Epidermal melanocyte (primary cell): ENCODE results near the gene DIDO1.
"Not testable (repeated sequence)": the region's sequence is repeated elsewhere in the genome, so short reads cannot be mapped to it uniquely, and the experiment has no call there.

Source experiments
- DNase-seq: peaks from one replicate; pipeline ENCODE4 v3.0.0; 2011; ENCODE audit warnings: low spot score; ENCODE audit not compliant: insufficient read length

DIDO1 gene

DNA sequence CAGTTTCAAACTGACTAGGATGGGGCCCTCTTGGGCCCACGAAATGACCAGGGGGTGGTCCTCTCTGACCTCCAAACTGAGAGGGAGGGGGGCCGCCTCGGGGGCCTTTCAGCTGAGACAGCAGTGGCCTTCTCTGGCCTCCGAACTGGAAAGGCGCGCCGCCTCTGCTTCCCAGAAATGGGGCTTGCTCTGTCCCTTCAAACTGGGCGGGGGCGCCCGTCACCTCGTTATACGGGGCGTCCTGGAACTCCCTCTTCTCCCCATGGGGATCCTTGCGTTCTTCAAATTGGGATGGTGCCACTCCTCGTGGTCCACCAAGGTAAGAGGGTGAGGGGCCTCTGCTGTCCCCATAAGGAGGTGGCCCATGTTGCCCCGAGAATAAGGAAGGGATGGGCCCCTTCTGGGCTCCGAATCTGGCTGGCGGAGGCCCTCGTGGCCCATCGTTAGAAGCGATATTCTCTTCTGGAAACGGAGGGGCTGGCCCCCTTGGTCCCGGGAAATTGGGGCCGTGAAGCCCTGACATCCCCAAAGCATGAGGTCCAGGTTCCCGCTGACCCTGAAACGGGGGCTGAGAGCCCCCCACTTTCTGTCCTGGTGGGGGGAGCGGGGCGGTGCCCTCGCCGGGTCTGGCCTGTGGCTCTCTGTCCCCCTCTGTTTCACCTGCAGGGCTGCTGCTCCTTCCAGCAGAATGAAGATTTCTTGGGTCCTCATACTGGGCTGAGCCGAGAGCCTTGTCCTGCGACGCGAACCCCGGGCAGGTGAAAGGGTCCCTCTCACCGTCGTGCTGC is 46.0 kb downstream of the DIDO1 start:
- DNase-seq, result no peak

DNA sequence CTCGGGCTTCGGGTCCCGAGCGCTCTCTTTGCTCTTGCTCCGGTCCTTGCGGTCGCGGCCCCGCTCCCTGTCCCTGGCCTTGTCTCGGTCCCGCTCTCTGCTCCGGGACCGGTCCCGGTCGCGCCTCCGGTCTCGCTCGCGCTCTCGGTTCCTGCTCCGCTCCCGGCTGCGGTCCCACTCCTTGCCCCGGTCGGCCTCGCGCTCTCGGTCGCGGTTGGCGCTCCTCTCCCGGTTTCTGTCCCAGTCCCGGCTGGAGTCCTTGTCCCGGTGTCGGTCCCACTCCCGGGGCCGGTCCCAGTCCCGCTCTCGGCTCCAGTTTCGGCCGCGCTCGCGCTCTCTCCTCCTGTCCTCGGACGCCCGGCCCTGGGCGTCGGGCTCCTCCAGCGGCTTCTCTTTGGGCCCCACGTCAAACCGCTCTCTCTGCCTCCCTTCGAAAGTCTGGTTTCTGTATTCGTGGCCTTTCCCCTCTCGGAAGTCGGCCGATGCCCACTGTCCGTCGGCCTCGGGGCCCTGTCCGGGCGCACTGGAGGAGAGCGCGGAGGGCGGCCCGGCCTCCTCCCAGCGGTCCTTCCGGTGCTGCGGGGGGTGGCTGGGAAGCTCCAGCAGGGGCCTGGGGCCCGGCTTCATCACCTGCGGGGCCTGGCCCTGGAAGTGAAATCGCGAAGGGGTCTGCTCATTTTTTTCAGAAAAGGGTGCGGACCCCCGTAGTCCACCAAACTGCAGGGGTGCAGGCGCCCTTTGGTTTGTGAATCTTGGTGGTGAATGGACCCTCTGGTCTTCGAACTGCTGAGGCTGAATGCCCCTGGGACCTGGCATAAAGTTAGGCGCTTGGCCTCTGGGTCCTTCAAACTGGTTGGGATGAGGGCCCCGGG is 46.8 kb downstream of the DIDO1 start:
- DNase-seq, result no peak

DNA sequence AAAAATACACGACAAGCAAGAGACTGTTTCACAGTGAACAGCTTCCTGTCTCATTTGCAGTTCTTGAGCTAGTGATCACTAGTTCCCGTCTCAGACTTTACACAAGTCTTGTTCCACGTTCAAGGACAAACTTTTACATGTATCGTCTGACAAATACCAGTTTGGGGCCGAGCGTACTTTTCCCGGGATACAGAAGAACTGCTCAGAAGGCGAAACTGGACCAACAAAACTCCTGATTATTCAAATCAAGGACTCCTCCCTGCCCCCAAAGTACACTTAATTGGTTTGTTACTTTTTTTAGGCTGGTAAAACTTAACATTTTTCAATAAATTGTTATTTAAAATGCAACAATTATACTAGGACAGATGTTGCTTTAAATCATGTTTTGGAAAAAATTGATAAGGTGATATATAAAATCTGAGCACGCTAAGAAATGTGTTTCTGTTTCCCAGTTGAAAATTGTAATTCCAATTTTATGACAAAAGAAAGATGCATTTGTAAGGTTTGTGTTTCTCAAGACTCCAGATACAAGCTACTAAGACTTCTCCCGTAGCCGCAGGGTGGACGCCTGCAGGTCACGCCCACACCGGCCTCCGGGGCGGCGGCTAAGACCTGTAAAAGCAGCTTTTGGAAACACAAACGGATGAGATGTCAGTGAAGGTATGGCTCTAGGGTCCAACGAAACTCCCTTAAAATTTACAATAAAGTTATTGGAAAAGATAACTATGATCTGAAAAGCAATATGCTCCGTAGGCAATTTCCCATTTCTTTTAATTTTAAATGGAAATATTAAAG is 47.9 kb downstream of the DIDO1 start:
- DNase-seq, result no peak

DNA sequence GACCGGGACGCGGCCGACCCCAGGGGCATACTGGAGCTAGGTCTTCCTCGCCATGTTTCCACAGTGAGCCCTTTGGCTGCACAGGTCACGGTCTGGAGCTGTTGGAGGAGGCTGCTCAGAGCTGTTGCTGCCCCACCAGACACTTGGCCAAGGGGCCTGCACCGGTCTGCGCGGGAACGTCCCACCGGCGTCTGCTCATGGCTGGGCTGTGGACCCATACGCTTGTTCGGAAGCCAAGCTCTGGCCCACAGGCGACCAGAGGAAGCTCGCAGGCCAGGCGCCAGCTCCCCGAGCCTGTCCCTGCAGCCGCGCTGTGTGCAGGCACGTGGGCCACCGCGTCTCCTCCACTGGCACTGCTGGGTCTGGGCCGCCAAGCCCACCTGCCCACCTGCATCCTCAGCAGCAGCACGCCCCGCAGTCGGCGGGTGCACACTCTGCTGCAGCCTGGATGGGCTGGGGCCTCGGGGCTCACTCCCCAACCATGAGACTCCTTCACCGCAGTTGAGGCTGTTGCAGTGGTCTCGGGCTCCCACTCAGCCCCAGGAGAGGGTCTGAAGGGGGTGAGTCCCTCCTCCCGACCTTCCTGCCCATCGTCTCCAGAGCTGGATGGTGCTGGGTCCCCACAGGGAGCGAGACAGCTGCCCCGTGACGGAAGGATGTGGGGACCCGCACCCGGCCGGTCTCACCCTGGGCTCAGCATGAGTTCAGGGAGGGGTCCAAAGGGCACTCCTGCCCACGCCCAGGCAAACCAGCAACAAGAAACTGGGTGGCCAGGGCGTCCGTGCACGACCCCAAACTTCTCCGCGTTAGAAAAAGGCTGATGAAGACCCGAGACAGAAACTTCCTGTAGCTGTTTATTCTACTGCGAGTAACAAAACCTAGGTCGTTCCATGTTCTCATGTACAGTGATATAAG is 49.1 kb downstream of the DIDO1 start:
- no peak for DNase-seq

DNA sequence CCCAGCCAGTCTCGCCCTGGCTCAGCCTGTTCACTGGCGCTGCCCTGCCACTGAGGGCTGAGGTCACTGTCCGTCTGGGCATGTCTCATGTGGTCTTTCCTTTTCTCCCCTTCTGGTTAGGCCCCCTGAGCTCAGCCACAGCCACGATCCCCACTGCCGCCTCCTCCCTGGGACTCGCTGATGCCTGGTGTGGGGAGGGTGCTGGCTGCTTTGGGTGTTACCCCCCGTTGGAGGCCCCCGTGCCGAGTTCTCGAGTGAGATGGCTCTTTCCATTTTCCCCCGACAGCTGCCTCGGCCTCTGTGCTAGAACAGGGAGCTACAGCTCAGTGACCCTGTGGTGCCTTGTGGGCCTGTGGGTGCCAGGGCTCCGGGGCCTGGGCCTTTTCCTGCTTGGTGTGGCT is 49.8 kb downstream of the DIDO1 start:
- DNase-seq, result no peak

DNA sequence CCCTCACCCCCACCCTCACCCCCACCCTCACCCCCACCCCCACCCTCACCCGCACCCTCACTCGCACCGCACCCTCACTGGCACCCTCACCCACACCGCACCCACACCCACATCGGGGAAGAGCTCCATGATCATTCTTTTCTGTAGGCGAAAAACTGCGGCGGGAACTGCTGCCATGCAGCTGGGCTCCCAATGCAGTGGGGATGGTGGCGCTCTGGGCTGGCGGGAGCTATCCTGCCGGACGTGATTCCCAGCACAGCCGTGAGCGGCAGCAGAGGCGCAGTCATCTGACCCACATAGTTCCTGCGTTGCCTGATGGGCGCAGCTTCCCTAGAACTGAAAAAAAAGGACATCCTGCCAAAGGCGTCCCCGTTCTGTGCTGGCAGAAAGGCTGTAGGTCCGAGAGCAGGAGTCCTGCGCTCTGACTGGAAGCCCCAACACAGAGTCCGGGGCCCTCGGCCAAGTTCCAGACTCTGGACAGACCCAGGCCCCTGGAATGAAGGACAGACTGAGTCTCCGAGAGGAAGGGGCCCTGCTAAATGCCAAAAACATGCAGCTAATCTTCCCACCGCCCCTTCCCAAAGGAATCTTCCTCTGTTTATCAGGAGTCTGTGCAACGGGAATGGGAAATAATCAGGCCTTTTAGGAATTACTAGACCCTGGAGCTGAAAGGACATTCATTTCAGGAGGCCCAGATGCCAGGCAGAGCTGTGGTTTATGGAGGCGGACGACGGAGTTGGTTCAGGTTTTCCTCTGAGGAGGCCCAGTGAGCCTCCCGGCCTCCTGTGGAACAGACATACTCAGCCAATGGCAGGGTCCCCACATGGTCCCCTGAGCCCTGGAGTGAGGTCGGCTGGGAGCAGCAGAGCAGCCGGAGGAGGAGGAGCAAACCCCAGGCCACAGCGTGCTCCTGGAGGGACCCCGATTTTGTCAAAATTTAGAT is 50.6 kb downstream of the DIDO1 start:
- DNase-seq, result peak; percentile 96

DNA sequence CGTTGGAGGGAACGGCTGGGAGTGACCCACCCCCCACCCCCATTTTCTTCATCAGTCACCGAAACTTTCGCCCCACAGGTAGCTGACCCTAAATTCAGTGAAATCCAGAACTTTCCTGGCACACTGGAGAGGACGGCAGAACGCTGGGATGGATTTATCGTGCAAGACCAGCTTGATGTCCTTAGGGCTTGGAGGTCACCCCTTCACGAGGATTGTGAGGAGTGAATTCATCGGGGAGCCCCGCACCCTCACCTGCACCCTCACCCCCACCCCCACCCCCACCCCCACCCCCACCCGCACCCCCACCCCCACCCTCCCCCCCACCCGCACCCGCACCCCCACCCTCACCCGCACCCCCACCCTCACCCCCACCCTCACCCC is 51.4 kb downstream of the DIDO1 start:
- DNase-seq, result no peak

DNA sequence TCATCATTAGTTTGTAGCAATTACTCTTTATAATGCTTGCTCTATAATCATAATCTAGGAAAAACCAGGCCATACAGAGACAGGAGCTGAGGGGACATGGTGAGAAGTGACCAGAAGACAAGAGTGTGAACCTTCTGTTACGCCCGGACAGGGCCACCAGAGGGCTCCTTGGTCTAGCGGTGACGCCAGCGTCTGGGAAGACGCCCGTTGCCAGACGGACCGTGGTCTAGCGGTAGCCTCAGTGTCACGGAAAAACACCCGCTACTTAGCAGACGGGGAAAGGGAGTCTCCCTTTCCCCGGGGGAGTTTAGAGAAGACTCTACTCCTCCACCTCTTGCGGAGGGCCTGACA is 52.6 kb downstream of the DIDO1 start:
- not testable (repeated sequence) for DNase-seq

DNA sequence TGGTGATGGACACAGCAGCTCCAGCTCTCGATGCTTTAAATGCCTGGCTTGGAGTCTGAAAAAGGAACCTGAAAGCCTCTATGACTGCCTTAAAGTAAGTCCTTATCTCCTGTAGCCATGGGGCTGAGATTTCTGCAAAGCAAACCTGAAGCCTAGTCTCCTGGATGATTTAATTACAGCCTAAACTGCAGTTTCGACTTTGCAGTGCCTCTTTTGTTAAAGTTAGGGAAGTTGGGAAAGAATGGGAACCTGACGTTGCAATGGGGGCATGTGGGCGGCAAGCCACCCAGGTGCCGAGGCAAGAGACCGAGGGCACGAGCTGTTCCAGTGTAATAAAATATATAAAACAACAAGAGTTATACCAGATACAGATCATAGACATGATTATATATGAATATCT is 53.0 kb downstream of the DIDO1 start:
- DNase-seq, result no peak

DNA sequence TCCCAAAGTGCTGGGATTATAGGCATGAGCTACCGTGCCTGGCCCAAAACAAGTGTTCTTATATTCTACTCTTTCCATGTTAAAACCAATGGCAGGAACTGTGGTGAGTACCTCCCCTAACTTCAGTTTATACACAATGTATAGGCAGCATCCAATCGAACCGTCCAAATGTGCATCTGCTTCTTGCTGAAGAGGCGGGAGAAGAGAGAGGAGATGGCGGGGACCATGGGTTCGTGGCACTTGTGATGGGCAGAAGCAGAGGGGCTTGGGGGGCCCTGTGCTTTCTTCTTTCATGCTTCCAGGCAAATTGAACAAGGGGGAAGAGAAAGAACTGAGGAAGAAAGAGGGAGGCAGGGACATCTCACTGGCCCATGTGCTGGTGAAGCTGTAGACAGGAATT is 53.4 kb downstream of the DIDO1 start:
- DNase-seq, result no peak

DNA sequence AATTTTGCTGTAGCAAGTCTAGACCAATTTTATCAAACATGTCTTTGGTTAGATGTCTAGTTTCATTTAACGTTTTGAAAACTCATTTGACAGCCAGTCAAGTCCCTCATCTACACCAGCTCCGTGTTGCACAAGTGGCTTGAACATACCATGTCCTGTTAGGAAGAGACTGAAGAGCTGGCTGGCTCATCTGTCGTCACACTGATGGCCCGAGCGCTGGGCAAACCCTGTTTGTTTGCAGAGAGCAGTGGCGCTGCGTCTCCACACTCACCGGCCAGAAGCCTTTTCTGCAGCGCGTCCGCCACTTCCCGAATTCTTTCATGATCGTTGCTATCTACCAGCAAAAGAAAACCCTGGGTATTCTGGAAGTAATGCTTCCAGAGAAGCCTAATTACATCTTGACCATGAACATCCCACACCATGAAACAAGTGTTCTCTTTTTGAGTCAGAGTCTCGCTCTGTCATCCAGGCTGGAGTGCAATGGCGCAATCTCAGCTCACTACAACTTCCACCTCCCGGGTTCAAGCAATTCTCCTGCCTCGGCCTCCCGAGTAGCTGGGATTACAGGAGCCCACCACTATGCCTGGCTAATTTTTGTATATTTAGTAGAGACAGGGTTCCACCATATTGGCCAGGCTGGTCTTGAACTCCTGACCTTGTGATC is 54.0 kb downstream of the DIDO1 start:
- DNase-seq, result no peak

DNA sequence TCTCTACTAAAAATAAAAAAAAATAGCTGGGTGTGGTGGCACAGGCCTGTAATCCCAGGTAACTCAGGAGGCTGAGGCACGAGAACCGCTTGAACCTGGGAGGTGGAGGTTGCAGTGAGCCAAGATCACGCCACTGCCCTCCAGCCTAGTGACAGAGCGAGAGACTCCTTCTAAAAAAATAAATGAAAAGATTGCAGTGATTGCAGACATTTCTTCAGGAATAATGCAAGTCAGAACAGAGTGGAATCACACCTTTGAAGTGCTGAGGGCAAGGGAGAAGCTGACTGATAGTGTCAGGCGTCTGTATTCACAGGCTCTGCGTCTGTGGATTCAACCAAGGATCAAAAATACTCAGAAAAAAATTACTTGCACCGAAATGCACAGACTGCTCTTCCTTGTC is 62.1 kb downstream of the DIDO1 start:
- DNase-seq, result no peak

DNA sequence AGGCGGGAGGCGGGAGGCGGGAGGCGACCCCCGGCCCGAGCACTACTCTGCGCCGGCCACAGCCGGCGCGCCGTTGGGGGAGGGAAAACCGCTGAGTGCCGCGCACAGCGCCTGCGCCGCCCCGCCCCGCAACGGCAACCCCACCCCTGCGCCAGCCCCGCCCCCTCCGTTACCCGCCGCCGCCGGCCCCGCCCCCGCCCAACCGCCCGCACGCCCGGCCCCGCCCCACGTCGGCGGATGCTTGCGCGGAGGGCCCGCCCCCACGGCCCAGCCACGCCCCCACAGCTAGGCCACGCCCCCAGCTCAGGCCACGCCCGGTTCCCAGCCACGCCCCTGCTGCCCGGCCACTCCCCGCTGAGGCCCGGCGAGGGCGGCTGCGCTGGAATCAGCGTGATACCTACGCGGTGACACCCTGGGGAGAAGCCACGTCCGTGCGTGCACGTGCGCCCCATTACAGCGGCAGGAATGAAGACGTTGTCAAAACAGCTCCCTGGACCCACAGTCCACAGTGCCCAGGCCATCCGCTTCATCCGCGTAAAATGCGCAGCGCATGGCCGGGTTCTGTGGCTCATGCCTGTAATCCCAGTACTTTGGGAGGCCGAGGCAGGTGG is 64.5 kb downstream of the DIDO1 start, which contains the start of gene TCFL5:
Gene TCFL5, minus strand, starts transcription at position 97 of the 611 bp plus-strand sequence. CDS start 152 bp downstream, outside the sequence.
- DNase-seq, result peak; percentile 69

DNA sequence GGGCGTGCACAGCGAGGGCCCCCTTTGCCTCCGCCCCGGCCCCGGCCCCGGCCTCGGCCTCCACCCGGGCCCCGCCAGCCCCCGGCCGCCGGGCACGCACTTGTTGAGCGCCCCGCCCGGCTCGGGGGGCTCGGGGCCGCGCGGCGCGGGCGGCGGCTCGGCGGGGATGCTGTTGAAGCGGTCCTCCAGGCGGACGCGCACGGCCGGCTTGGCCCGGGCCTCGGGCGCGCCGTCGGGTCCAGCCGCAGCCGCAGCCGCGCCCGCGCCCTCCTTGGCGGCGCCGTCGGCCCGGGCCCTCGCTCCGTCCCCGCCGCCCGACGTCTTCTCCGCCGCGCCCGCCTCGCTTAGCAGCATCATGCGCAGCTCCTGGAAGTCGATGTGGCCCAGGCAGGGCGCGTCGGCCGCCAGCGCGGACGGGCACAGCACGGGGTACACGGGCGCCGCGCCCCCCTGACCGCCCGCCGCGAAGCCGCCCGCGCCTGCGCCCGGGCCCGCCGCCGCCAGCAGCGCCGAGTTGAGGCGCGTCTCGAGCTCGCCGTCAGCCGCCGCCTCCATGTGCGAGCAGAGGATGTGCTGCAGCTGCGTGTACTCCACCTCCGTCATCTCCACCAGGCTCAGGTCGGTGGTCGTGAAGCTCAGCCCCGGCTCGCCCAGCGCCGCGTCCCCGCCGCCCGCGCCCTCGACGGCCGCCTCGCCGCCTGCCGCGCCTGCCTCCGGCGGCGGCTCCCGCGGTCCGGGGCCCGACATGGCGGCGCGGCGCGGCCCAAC is 65.2 kb downstream of the DIDO1 start:
- no peak for DNase-seq

DNA sequence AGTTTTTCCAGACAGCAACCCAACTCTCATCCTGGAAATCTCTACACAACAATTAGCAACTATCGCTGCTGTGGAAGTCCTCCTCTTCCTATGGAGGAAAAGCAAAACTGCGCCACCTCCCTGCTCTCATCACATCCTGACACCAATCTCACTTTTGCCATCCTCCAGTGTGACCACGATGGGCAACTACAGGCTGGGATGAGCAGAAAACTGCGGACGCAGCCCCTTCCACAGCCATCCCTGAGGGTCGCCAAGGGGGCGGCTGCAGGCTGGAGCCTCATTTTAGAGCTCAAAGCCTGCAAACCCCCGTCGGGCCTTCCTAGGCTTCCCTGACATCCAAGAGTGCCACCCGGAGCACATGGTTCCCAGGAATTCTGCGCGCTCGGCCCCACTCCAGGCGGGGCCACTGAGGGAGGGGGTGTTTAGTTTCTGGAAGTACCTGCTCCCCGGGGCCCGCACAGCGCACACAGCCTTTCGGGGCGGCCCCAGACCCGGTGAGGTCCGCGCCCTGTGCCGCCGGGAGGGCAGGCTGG is 65.8 kb downstream of the DIDO1 start:
- DNase-seq, result no peak

DNA sequence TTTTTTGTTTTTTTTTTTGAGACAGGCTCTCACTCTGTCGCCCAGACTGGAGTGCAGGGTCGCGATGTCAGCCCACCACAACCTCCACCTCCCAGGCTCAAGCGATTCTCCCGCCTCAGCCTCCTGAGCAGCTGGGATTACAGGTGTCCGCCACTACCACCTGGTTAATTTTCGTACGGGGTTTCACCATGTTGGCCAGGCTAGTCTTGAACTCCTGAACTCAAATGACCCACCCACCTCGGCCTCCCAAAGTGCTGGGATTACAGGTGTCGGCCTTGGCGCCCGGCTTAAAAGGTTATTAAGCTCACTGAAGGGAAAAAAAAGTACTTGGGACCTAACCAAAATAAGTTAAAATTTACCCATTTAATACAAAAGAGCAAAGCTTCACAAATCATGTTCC is 66.6 kb downstream of the DIDO1 start:
- DNase-seq, result no peak

DNA sequence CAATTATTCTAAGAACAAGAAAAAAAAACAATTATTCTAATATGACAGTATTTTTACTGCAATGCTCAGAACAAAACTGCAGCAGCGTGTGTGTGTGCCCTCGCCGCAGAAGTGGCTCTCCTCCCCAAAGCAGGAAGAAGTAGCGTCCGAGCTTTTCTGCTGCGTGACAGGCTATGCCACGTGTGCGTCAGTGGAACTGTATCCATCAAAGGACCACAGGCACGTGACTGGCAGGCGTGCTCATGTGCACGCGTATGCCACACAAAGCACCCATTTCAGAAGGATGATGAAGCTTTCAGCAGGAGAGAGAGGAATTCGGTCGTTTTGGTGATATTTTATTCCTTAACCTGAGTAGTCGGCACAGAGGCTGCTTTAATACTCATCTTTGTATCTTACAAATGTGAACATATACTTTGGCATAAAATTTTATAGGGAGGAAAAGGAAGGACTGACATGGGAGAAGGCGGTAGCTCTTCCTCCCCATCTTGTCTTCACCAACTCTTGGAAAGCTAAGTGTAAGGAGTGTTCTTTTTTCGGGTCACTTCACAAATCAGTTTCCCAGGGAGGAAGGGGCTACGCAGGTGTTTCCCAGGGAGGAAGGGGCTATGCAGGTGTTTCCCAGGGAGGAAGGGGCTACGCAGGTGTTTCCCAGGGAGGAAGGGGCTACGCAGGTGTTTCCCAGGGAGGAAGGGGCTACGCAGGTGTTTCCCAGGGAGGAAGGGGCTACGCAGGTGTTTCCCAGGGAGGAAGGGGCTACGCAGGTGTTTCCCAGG is 68.1 kb downstream of the DIDO1 start:
- DNase-seq, result no peak
